Measurements from ENCODE around the gene TMEM62. TPM values are rescaled to one million over a fixed set of nuclear protein-coding genes. Genes with fewer than 3 reads are reported as not detected.

The TMEM62 gene
- total and polyA plus RNA-seq, 2 donors (not counting 1 experiment from before 2014, with no cell fraction given) = 18.6 to 65.3 TPM

DNA sequence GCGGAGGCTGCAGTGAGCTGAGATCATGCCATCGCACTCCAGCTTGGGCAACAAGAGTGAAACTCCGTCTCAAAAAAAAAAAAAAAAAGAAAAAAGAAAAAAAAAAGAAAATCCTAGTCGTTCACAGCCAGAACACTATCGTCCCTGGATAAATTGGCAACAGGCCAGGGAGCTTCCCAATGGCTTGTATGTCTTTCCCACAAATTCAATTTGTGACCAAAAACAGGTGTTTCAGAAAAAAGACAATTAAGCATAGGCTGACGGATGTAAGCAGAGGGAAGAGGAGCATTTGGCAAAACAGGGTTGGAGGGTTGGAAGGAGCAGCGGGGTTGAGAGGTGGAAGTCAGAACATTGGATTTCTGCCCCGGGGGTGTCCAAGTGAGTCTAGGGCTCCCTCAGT, 78.9 kb downstream of the TMEM62 start:
- no peaks in the 10 kb centered on the region for H4K20me1 ChIP-seq (ENCODE audit: control insufficient read depth, insufficient read depth, low read length, poor library complexity, severe bottlenecking)
- H3K27me3 ChIP-seq (replicated peaks in 1 of 4; ENCODE audit: control extremely low read depth in 1 of 4, control insufficient read depth in 3 of 4, insufficient read depth in 4 of 4, low read length in 3 of 4) = peaks cover 0 to 11% (median 0%) of the 10 kb centered on the region in 4 experiments
- Mint-ChIP-seq H3K4me3 (no peak overlapping the region), H3K4me1 (no peaks in the 10 kb centered on the region), H3K27ac (no peak overlapping the region), H3K9me3 (ENCODE audit: insufficient read depth) (peaks cover 2% of the 10 kb centered on the region), H3K27me3 (peaks cover 20% of the 10 kb centered on the region)
- intact Hi-C loops (cut with micrococcal nuclease) = no loop called here
- 100% methylated on average over 3 of the region's 8 CpGs for WGBS (ENCODE audit: insufficient coverage)
- H2AFZ ChIP-seq (ENCODE audit: insufficient read depth, low read depth, low read length, poor library complexity, severe bottlenecking) = no peak overlapping the region
- H3K9me3 ChIP-seq (ENCODE audit: control extremely low read depth in 1 of 3, control insufficient read depth in 2 of 3, insufficient read depth in 1 of 3, low read length in 2 of 3) = no peaks in the 10 kb centered on the region
- no peaks in the 10 kb centered on the region for H3K79me2 ChIP-seq (ENCODE audit: control insufficient read depth, insufficient read depth, low read length)
- H3K4me2 ChIP-seq (replicated peaks; ENCODE audit: low read depth, low read length, poor library complexity, severe bottlenecking) = no peak overlapping the region
- H3K4me1 ChIP-seq (ENCODE audit: control insufficient read depth in 2 of 2, insufficient read depth in 2 of 2, low read length in 2 of 2) = no peaks in the 10 kb centered on the region
- H3K36me3 ChIP-seq (replicated peaks in 1 of 2; ENCODE audit: control extremely low read depth in 1 of 2, control insufficient read depth in 1 of 2, extremely low read depth in 1 of 2, insufficient read depth in 2 of 2, low read length in 1 of 2) = no peaks in the 10 kb centered on the region
- no peak for DNase-seq
- no peak for ATAC-seq (ENCODE audit: low read depth)
- ChIA-PET CTCF (interaction anchor here (1.2 to 3.8 kb wide), 3 partner anchors 8 to 73 kb away, joined by 3 to 24 read pairs (median 8); no protein-coding TSS in a partner anchor), POLR2A (no interaction called here)
- TF ChIP-seq, protein P1, sequence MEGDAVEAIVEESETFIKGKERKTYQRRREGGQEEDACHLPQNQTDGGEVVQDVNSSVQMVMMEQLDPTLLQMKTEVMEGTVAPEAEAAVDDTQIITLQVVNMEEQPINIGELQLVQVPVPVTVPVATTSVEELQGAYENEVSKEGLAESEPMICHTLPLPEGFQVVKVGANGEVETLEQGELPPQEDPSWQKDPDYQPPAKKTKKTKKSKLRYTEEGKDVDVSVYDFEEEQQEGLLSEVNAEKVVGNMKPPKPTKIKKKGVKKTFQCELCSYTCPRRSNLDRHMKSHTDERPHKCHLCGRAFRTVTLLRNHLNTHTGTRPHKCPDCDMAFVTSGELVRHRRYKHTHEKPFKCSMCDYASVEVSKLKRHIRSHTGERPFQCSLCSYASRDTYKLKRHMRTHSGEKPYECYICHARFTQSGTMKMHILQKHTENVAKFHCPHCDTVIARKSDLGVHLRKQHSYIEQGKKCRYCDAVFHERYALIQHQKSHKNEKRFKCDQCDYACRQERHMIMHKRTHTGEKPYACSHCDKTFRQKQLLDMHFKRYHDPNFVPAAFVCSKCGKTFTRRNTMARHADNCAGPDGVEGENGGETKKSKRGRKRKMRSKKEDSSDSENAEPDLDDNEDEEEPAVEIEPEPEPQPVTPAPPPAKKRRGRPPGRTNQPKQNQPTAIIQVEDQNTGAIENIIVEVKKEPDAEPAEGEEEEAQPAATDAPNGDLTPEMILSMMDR (IDR thresholded peaks at IDR 0.05) = no peak
- H3K4me3 ChIP-seq (ENCODE audit: control extremely low read depth in 1 of 5, extremely low read depth in 1 of 5, insufficient read depth in 1 of 5, low read depth in 2 of 5, low read length in 4 of 5) = no peak overlapping the region
- H3K9ac ChIP-seq (ENCODE audit: low read length) = no peak overlapping the region
- no peak overlapping the region for H3K27ac ChIP-seq (ENCODE audit: low read length in 2 of 2)

DNA sequence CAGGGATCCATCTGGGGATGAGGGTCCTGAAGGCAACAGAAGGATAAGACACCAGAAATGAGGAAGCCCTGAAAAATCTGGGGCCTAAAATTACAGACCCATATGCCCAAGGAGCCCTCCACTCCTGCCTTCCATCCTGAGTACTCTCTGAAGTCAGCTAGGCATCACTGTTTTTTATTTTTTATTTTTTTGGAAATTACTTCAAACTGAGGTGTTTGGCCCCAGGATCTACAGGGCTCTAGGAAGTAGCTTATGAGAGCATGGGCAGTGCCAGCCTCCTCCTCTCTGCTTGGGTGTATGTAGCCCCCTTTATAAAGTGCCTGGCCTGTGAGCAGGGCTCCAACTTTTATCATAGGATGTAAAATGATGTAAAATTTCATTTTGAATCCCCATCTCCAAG, 79.6 kb downstream of the TMEM62 start:
- Histone ChIP-seq H3K9me3 (ENCODE audit: control extremely low read depth in 1 of 3, control insufficient read depth in 2 of 3, insufficient read depth in 1 of 3, low read length in 2 of 3) (no peaks in the 10 kb centered on the region), H2AFZ (ENCODE audit: insufficient read depth, low read depth, low read length, poor library complexity, severe bottlenecking) (no peak overlapping the region), H3K4me1 (ENCODE audit: control insufficient read depth in 2 of 2, insufficient read depth in 2 of 2, low read length in 2 of 2) (no peaks in the 10 kb centered on the region), H4K20me1 (ENCODE audit: control insufficient read depth, insufficient read depth, low read length, poor library complexity, severe bottlenecking) (no peaks in the 10 kb centered on the region), H3K4me3 (ENCODE audit: control extremely low read depth in 1 of 5, extremely low read depth in 1 of 5, insufficient read depth in 1 of 5, low read depth in 2 of 5, low read length in 4 of 5) (no peak overlapping the region), H3K4me2 (replicated peaks; ENCODE audit: low read depth, low read length, poor library complexity, severe bottlenecking) (no peak overlapping the region), H3K36me3 (replicated peaks in 1 of 2; ENCODE audit: control extremely low read depth in 1 of 2, control insufficient read depth in 1 of 2, extremely low read depth in 1 of 2, insufficient read depth in 2 of 2, low read length in 1 of 2) (no peaks in the 10 kb centered on the region), H3K27me3 (replicated peaks in 1 of 4; ENCODE audit: control extremely low read depth in 1 of 4, control insufficient read depth in 3 of 4, insufficient read depth in 4 of 4, low read length in 3 of 4) (peaks cover 0 to 11% (median 0%) of the 10 kb centered on the region in 4 experiments), H3K27ac (ENCODE audit: low read length in 2 of 2) (no peak overlapping the region), H3K9ac (ENCODE audit: low read length) (no peak overlapping the region), H3K79me2 (ENCODE audit: control insufficient read depth, insufficient read depth, low read length) (no peaks in the 10 kb centered on the region)
- ChIA-PET POLR2A (no interaction called here), CTCF (interaction anchor here (0.9 to 3.8 kb wide), 4 partner anchors 9 to 74 kb away, joined by 3 to 24 read pairs (median 6); no protein-coding TSS in a partner anchor)
- Mint-ChIP-seq H3K27me3 (peaks cover 17% of the 10 kb centered on the region), H3K4me1 (no peaks in the 10 kb centered on the region), H3K27ac (no peak overlapping the region), H3K4me3 (no peak overlapping the region), H3K9me3 (ENCODE audit: insufficient read depth) (peaks cover 2% of the 10 kb centered on the region)
- TF ChIP-seq EZH2 (IDR thresholded peaks at IDR 0.05; ENCODE audit: borderline replicate concordance, insufficient read depth, low read depth, low read length, poor library complexity, severe bottlenecking) = no peak
- TF ChIP-seq, protein P1 (IDR thresholded peaks at IDR 0.05) = no peak
- intact Hi-C loops (cut with micrococcal nuclease) = no loop called here
- DNase-seq (no peak), ATAC-seq (ENCODE audit: low read depth) (no peak)

Measured in B cell (primary cell).